GM12878 (cell line): ENCODE results near the gene SEMA5A. TPM values are rescaled to one million over a fixed set of nuclear protein-coding genes. Genes with fewer than 3 reads are reported as not detected.

ENCODE experiments used
- ATAC-seq: fragments of 200-7000 bp; cut with Tn5 transposase; 3 replicates; pipeline ENCODE4 v1.9.1; 2020; ENCODE audit warnings: mild to moderate bottlenecking, moderate library complexity
- BruUV-seq: library from RNA; stranded (reverse); fragments of 400-500 nt; replicated peaks from 2 replicates; lab custom pipeline; 2021; lab: Mats Ljungman, UMichigan
- CTCF ChIA-PET: fragments of 300-600 bp; sonication (Branson Sonifier 250); formaldehyde crosslinking; extraction: SDS; loops from one replicate; lab custom pipeline; 2021; ENCODE audit warnings: inconsistent platforms; lab: Yijun Ruan, JAX
- POLR2A ChIA-PET: fragments of 350-600 bp; formaldehyde crosslinking; extraction: SDS; loops from one replicate; lab custom pipeline; 2021; ENCODE audit warnings: inconsistent platforms; lab: Charles Lee
- RAD21 ChIA-PET: fragments of 300-600 bp; sonication (Branson Sonifier 250); formaldehyde crosslinking; loops from one replicate; lab custom pipeline; 2023; ENCODE audit warnings: antibody characterized with exemption; ENCODE audit not compliant: unreplicated experiment; lab: Charles Lee
- SMC1A ChIA-PET: fragments of 300-600 bp; sonication (Branson Sonifier 250); formaldehyde crosslinking; loops from one replicate; lab custom pipeline; 2023; ENCODE audit not compliant: unreplicated experiment, uncharacterized antibody; lab: Charles Lee
- DNase-seq: peaks from one replicate; pipeline ENCODE4 v3.0.0-alpha.2; 2011; ENCODE audit warnings: low read depth, low spot score
- FAIRE-seq: peaks from 3 replicates; lab custom pipeline; 2011; peaks lifted over from hg19 to GRCh38; lab: Jason Lieb, UNC
- H2AFZ ChIP-seq: 2 replicates; pipeline ENCODE4 v1.6.0; 2011; ENCODE audit warnings: low read depth, low read length, control low read depth; ENCODE audit not compliant: control insufficient read depth
- H3K27ac ChIP-seq: 2 replicates; pipeline ENCODE4 v1.5.1; 2011; ENCODE audit warnings: control low read depth; ENCODE audit not compliant: control insufficient read depth, insufficient read depth
- H3K27me3 ChIP-seq, 2 experiments: replicated peaks in 1 of 2; 2 replicates each; pipeline versions ENCODE4 v1.6.0 to v1.6.1; 2011; ENCODE audit warnings: low read length in 1 of 2; ENCODE audit not compliant: control insufficient read depth in 2 of 2, insufficient read depth in 2 of 2
- H3K36me3 ChIP-seq, 2 experiments: 2 replicates each; pipeline ENCODE4 v1.5.1; 2011; ENCODE audit warnings: low read length in 1 of 2; ENCODE audit not compliant: control insufficient read depth in 2 of 2, insufficient read depth in 2 of 2
- H3K4me1 ChIP-seq: 2 replicates; pipeline ENCODE4 v1.6.1; 2011; ENCODE audit warnings: mild to moderate bottlenecking, low read length, moderate library complexity, mixed read lengths; ENCODE audit not compliant: control insufficient read depth, insufficient read depth
- H3K4me2 ChIP-seq: 2 replicates; pipeline ENCODE4 v1.6.0; 2011; ENCODE audit warnings: control low read depth; ENCODE audit not compliant: control insufficient read depth, insufficient read depth
- H3K4me3 ChIP-seq: fragments of 200-600 bp; sonication (generic); 2 replicates; pipeline ENCODE4 v1.5.1; 2016
- H3K79me2 ChIP-seq: 2 replicates; pipeline ENCODE4 v1.6.0; 2011; ENCODE audit warnings: low read length; ENCODE audit not compliant: control insufficient read depth, insufficient read depth
- H3K9ac ChIP-seq: 2 replicates; pipeline ENCODE4 v1.8.0; 2011; ENCODE audit warnings: low read length, control low read depth, mixed read lengths; ENCODE audit not compliant: control insufficient read depth, insufficient read depth
- H3K9me3 ChIP-seq: replicated peaks from 3 replicates; pipeline ENCODE4 v1.5.1; 2011; ENCODE audit warnings: mild to moderate bottlenecking, low read length; ENCODE audit not compliant: control insufficient read depth, insufficient read depth
- H4K20me1 ChIP-seq: 2 replicates; pipeline ENCODE4 v1.6.0; 2011; ENCODE audit not compliant: control insufficient read depth, insufficient read depth
- CREB1 ChIP-seq: IDR thresholded peaks from 2 replicates; pipeline ENCODE4 v1.6.1; 2012; ENCODE audit warnings: low read depth, mild to moderate bottlenecking, inconsistent platforms
- ESRRA ChIP-seq: IDR thresholded peaks from 2 replicates; pipeline ENCODE4 v1.6.1; 2012; ENCODE audit warnings: mild to moderate bottlenecking, low read length, improper control_type of control experiment
- IKZF1 ChIP-seq: fragments of 450-650 bp; conservative IDR thresholded peaks from 2 replicates; pipeline ENCODE4 v1.6.1; 2017; ENCODE audit warnings: antibody characterized with exemption, mild to moderate bottlenecking
- KDM1A ChIP-seq: fragments of 200-600 bp; sonication (generic); IDR thresholded peaks from 2 replicates; pipeline ENCODE4 v1.6.1; 2016; ENCODE audit warnings: borderline replicate concordance
- KLF5 ChIP-seq: fragments of 450-650 bp; IDR thresholded peaks from 2 replicates; pipeline ENCODE4 v1.6.1; 2014; ENCODE audit warnings: mild to moderate bottlenecking; ENCODE audit not compliant: partially characterized antibody
- RELA ChIP-seq: fragments of 450-650 bp; IDR thresholded peaks from 2 replicates; pipeline ENCODE4 v1.8.0; 2014; ENCODE audit warnings: borderline replicate concordance; ENCODE audit not compliant: partially characterized antibody
- SUPT20H ChIP-seq: IDR thresholded peaks from 2 replicates; pipeline ENCODE4 v1.6.1; 2011; ENCODE audit warnings: low read depth, mild to moderate bottlenecking, low read length, moderate library complexity, borderline replicate concordance; ENCODE audit not compliant: control insufficient read depth
- TCF12 ChIP-seq: IDR thresholded peaks from 2 replicates; pipeline ENCODE4 v1.6.1; 2011; ENCODE audit warnings: low read depth, mild to moderate bottlenecking, low read length
- USF2 ChIP-seq: IDR thresholded peaks from 2 replicates; pipeline ENCODE4 v1.6.1; 2011; ENCODE audit warnings: low read depth, low read length, improper control_type of control experiment, borderline replicate concordance
- ZBTB33 ChIP-seq: fragments of 450-650 bp; IDR thresholded peaks from 2 replicates; pipeline ENCODE4 v1.6.1; 2017; ENCODE audit warnings: mild to moderate bottlenecking
- ZNF217 ChIP-seq: fragments of 450-650 bp; IDR thresholded peaks from 2 replicates; pipeline ENCODE4 v1.6.1; 2017; ENCODE audit warnings: antibody characterized with exemption, mild to moderate bottlenecking
- WGBS: methylation state at CpG from one replicate; pipeline ENCODE4 v1.1.6; 2016; ENCODE audit warnings: low lambda C conversion rate; ENCODE audit not compliant: insufficient replicate concordance, insufficient coverage; ENCODE audit errors: missing lambda C conversion rate; 5-methylcytosine and 5-hydroxymethylcytosine counted together
- in situ Hi-C: fragments of 300-500 bp; cut with MboI; formaldehyde crosslinking; loops from 9 replicates; pipeline ENCODE4 v1.14.3; 2018; ENCODE audit warnings: mixed read lengths
- intact Hi-C: fragments of 100-400 bp; cut with micrococcal nuclease; formaldehyde crosslinking; loops from one replicate; pipeline ENCODE4 v1.14.2; 2022; ENCODE audit not compliant: unreplicated experiment
- polyA plus RNA-seq, 11 experiments: library from polyadenylated mRNA; depleted of rRNA in 4 of 11; unstranded in 6 of 11; stranded (reverse) in 5 of 11; fragments of >200 nt; fragmentation: Nextera tagmentation in 4 of 11; fragmentation: Illumina TruSeq in 1 of 11; extraction: Ambion mirVana in 4 of 11; extraction: Trizol in 1 of 11; gene quantifications; 1 replicate in 1 of 11; 2 replicates in 10 of 11; pipeline versions ENCODE4 v1.2.1 to v1.2.3, GENCODE V29; 2011 to 2016; ENCODE audit warnings: inconsistent platforms in 2 of 11, missing spikeins in 2 of 11, low read depth in 1 of 11
- total RNA-seq, 4 experiments: library from RNA; depleted of rRNA in 3 of 4; stranded (reverse); fragments of >200 nt in 3 of 4; fragmentation: Illumina TruSeq in 1 of 4; extraction: Trizol in 1 of 4; gene quantifications; 2 replicates each; pipeline versions ENCODE4 v1.2.1 to v1.2.3, GENCODE V29; 2013 to 2021

Gene SEMA5A
- total and polyA plus RNA-seq, 10 of the 15 experiments (the other 5 are each of a cell fraction or from before 2014, with no cell fraction given): 0.03 to 2.4 (median 0.09) TPM; not detected in 1

- Histone ChIP-seq H3K4me1 (no peaks in the 10 kb centered on the region), H3K27ac (no peak overlapping the region), H3K9ac (no peak overlapping the region), H3K36me3 (no peaks in the 10 kb centered on the region), H3K79me2 (no peaks in the 10 kb centered on the region), H3K4me2 (no peak overlapping the region), H4K20me1 (no peaks in the 10 kb centered on the region), H3K9me3 (no peaks in the 10 kb centered on the region), H2AFZ (no peak overlapping the region), H3K27me3 (no peaks in the 10 kb centered on the region), H3K4me3 (no peak overlapping the region)
- no peak for FAIRE-seq
- POLR2A ChIA-PET: no interaction called here
- in situ Hi-C loops: no loop called here
- intact Hi-C loops: no loop called here
- no peak for ATAC-seq
- no peak for DNase-seq
- TF ChIP-seq RELA (no peak), IKZF1 (no peak), ZBTB33 (no peak), ESRRA (no peak), KDM1A (no peak), CREB1 (no peak), USF2 (no peak), TCF12 (no peak), KLF5 (no peak), ZNF217 (no peak), SUPT20H (no peak)
- 22% methylated on average over 2 of the region's 2 CpGs for WGBS
- CTCF ChIA-PET: interaction anchor here (0.9 kb wide), 1 partner anchor 132 kb away, joined by 3 read pairs; no protein-coding TSS in a partner anchor
- SMC1A ChIA-PET: no interaction called here
- RAD21 ChIA-PET: no interaction called here
- BruUV-seq: no TSS peak
Observed at GRCh38 chr5:9040475-9040874, 505.4 kb downstream of the SEMA5A start.
